HG02852 (cell line): ENCODE results near the gene RBKS.

Experiments used
- ATAC-seq: cut with Tn5 transposase; IDR thresholded peaks from one replicate; pipeline ENCODE4 v1.9.1; 2021; ENCODE audit warnings: mild to moderate bottlenecking, moderate library complexity; ENCODE audit not compliant: unreplicated experiment

The RBKS gene

GRCh38 chr2:27803046-27803445 lies 87.1 kb downstream of the RBKS start:
- ATAC-seq, result no peak

DNA sequence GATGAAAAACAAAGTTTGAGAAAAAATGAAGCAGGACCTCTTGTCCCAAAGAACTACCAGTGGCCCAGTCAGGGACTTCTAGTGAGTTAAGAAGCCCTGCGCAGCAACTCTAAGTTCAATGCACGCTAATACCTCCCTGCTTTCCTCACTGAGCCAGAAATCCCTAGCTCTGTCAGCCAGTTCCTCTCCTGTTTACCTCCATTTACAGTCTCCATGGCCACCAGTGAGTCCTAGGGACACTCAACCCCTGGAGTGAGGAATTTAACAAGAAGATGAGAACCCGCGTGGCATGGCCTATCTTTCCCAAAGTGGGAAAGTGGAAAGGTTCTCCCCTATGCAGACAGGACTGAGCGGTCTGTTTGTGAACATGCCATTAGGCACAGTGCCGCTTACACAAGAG lies 87.6 kb downstream of the RBKS start:
- ATAC-seq, result no peak

- ATAC-seq, result no peak
These were observed 89.3 kb downstream of the RBKS start for GRCh38 chr2:27800856-27801255.

DNA sequence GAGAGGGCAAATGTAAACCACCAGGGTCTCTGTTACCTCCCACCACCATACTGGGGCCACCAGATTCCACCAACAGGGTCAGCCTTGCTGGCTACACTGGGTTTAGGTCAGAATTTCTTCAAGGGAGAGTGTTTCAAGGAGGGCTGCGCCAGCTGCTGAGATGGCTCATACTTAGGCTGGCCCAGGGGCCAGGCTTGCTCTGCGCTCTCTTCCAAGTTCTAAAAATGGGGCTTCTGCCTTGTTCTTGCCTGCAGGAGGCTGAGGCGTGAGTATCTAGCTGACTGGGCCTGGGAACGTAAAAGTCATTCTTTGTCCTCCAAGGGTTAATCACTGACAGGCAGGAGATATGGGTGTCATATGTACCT lies 90.6 kb downstream of the RBKS start:
- ATAC-seq, result no peak

DNA sequence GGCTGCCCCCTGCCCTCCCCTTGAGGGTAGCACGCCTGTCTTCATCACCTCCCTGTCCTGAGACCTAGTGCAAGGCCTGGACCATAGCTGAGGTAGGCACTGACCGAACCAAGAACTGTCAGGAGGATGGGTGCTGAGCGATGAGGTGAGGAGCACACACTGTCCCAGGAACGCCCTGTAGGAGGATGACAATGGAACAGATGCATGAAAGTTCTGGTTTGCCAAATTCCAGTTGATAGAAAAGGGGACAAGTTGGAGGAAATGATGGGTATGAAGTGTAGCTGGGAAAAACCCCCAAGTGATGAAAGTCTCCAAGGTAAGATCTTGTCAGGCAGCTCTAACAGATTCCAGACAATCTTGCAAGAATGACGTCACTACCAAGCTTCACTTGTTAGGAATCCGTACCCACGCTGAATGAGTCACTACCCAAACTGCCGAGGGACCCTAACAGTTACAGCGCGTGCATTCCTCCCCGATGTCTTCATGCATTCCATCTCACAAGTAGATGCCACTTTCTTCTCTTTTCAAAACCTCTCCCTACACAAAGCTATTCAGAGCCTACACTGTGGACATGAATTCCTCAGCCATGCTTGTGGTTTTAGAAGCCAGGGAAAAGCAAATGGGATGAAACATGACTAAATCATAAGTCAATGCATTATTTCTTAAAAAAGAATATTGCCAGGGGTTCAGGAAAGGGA lies 91.1 kb downstream of the RBKS start:
- ATAC-seq, result no peak

GRCh38 chr2:27798486-27798885 lies 91.7 kb downstream of the RBKS start:
- no peak for ATAC-seq

DNA sequence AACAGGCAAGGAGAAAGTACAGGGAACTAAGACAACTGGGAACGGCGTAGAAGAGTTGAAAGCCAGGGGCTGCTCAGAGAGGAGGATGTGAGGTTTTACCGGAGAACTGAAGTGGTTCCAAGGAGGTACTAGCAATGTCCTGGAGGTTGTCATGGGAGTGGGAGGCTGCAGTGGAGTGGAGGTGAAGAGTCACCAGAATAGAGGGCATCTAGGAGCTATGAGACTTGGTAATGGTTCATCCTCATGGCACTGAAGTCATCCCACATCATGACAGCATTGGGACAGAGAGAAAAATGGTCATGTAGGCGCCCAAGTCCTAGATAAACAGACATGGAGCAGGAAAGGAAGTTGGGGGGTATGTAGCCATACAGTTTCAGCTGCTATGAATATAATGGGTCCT lies 92.3 kb downstream of the RBKS start:
- no peak for ATAC-seq

GRCh38 chr2:27796791-27797765 lies 93.1 kb downstream of the RBKS start:
- no peak for ATAC-seq

GRCh38 chr2:27795868-27796277 lies 94.3 kb downstream of the RBKS start:
- no peak for ATAC-seq

- no peak for ATAC-seq
These were observed 94.9 kb downstream of the RBKS start for GRCh38 chr2:27795093-27795834.

DNA sequence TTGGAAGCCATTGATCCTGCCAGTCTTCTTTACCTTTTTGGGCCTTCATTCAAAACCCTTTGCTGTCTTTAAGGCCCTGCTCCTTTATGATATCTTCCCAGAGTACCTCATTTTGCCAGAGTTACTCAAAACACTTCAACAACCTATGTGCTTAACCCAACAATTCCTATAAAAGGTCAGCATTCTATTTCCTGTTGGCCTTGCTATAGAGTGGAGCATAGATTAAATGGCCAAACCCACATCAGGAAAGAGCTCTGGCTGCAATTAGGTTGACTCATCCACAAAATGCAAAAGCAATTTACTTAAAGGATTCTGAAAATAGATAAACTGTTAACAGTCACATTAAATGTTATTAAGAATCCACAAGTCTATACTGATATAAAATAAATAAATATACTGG lies 97.4 kb downstream of the RBKS start:
- no peak for ATAC-seq

DNA sequence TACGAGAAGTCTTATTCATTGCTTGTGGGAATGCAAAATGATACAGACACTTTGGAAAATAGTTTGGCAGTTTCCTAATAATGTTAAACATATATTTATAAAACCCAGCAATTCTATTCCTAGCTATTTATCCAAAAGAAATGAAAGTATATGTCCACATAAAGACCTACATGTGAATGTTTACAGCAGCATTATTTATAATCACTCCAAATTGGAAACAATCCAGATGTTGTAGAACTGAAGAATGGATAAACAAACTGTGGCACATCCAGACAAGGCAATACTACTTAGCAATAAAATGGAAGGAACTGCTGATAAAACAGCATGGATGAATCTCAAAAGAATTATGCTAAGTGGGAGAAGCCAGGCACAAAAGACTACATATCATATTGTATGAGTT lies 99.4 kb downstream of the RBKS start:
- ATAC-seq, result no peak

DNA sequence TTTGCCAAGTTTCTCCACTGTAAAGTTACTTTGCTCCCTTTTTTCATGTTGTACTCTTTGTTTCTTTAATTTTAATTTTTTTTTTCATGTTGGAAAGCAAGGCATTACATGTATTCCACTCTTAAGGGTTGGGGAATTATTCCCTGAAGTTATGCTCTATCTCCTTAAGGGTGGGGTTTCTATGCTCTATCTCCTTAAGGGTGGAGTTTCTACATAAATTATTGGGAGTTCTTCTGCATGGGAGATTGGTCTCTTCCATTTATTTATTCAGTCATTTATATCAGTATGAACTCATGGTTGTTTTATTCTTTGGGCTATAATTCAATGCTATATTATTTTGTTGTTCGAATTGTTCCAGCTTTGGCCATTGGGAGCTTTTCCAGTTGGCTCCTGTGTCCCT lies 107.5 kb downstream of the RBKS start:
- no peak for ATAC-seq

DNA sequence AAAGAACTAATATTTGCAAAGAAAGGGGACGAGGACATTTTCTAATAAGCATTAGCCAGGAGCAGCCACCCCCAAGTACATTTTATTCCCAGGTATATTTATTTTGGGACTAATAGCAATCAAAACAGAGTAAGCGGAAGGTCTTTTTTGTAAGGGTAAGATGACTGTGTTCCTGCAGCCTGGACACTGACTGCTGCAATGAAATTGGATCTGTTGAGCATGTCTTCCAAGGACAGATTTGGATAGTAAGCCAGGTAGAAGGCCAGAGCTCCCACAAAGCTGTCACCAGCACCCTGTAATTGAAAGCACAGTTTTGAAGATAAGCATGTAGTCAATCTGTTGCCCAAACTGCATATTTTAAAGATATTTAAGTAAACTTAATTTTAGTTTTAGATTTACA lies 108.7 kb downstream of the RBKS start:
- no peak for ATAC-seq

- no peak for ATAC-seq
These were observed 110.7 kb downstream of the RBKS start for GRCh38 chr2:27779417-27780055.

DNA sequence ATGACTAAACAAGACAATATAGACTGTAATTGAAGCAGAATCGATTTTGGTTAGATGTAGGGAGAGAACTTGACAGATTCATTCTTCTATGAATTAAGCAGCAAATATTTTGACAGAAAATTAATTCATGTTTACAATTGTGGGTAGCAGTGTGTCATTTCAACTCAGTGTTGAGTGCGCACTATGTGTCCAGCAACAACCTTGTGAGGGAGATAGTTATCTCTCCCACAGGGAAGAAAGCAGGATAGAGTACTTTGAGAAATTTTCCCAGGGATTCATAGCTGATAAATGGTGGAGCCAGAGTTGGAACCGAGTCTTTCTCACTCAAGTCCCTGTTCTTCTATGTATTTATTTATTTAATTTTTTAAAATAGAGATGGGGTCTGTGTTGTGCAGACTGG lies 113.5 kb downstream of the RBKS start:
- no peak for ATAC-seq

- ATAC-seq, result no peak
These were observed 114.1 kb downstream of the RBKS start for GRCh38 chr2:27776097-27776496.

- no peak for ATAC-seq
These were observed 116.2 kb downstream of the RBKS start for GRCh38 chr2:27773959-27774358.

DNA sequence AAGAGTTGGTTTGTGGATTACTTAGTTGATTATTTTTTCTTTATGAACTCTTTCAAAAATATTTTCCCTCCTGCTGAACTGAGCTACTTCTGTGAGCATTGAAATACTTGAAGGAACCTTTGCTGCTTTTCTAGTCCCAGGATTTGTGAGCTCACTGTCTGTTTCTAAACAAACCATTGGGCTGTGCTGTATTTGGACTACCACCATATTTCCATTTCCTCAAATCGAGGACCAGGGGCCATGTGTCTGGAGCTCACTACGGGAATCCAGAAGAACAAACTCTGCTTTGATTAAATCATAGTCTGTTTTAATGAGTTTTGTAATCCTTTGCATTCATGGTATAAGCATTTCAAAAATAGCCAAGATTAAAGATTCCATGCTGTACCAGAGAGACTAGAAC lies 117.4 kb downstream of the RBKS start:
- no peak for ATAC-seq

- peak; percentile 98 for ATAC-seq
These were observed 118.4 kb downstream of the RBKS start, which contains the start of gene MRPL33 for GRCh38 chr2:27771548-27772335. Gene MRPL33, plus strand, starts transcription at chr2:27771719. Its CDS starts 59 bp downstream, at chr2:27771778.
